Suppressor macrophage (primary cell): ENCODE measurements around the gene RPP14.
"Not testable (repeated sequence)": the region's sequence is repeated elsewhere in the genome, so short reads cannot be mapped to it uniquely, and the experiment has no call there.

Source experiments
- DNase-seq, 4 experiments: peaks; one replicate each; pipeline ENCODE4 v3.0.0-alpha.2; 2020 to 2022

Gene RPP14

DNA sequence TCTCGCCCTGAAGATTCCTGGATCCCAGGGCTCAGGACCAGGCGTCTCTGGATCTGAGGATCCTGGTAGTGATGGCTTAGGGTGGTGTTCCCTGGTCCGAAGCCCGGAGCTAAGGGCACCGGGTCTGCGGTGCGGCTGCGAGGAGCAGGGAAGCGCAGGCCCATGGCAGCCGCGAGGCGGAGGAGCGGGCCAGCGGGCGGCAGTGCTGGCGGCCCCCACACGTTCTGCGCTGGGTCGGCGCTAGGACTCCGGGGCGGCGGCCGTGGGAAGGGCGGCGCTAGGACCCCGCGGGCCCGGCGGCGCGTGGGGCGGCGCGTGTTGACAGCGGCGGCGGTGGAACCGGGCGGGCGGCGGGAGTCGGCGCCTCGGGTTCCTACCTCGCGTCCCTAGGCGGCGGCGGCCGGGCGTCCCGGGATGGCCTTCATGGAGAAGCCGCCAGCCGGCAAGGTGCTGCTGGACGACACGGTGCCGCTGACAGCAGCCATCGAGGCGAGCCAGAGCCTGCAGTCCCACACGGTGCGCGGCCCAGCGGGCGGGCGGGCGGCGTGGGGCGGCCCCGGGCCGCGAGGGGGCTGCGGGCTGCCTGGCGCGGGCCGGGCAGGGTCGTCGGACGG lies 26.6 kb downstream of the RPP14 start, which contains the start of gene PXK:
TSS of gene PXK (plus strand) at position 318 of the 614 bp plus-strand sequence. CDS start at position 415, 97 bp downstream.
- peak; percentile 86 to 95 (median 90) for DNase-seq

DNA sequence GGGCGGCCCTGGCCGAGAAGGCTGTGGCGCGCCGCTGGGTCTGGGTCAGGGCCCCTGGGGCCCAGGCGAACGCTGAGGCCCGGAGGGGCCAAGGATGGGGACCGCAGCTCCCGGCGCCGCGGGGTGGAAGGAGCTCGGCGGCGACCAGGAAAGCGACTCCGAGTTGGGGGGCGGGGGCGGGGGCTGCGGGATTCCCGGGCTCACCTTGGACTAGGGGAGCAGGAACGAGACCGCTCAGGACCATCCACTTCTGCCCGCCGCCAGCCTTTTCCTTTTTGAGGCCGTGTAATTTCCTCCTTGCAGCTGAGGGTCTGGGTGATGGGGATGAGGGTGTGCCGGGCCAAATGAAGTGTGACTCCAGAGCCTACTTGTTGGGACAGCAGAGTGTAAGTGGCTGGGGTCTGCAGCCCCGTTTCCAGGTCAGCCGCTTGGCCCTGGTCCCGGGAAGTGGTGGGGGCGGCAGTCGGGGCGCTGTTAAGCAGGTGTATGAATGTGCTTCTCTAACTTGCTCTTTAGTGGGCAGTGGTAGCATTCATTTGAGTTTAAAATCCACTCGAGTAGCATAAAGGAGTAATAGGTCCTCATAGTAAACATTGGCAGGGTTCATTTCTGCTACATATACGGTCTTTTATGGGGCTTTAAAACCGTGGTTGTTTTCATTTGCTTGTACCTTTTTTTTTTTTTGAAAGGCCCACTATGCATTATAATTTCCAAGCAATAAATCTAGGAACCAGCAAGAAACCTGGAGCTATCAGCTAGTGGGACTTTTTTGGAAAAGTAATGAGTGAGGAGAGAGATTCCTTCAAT lies 27.4 kb downstream of the RPP14 start:
- DNase-seq = peak in 1 of 4 experiments; percentile 33

DNA sequence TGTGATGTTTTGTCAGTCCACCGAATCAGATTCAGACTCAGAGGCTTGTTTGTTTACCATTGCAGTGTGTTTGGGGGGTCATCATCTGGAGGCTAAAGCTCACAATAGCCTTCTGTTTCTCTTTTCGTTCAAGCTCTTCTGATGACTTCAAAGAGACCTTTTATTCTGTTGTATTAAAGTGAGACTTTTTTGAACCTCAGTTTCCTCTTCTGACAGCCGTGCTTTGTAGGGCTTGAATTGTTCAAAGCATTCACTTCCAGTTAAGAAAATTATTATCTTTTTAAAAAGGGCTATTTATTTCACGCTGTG lies 27.9 kb downstream of the RPP14 start:
- DNase-seq = no peak

DNA sequence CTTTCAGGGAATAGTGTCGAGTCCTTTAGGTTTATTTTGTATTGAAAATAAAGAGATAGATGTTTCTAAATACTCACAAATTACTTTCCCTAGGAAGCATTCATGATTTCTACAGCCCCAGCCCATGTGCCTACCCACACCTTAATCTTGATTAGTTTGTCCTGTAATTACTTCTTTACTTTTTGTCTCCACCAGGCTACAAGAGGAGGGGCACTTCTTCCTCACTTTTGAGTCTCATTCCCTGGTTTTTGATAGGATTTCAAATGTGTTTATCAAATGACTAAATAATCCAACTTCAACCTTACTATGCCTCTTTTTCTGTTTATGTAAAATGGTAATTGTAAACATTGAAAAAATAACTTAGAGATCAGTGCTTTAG lies 28.4 kb downstream of the RPP14 start:
- no peak for DNase-seq

DNA sequence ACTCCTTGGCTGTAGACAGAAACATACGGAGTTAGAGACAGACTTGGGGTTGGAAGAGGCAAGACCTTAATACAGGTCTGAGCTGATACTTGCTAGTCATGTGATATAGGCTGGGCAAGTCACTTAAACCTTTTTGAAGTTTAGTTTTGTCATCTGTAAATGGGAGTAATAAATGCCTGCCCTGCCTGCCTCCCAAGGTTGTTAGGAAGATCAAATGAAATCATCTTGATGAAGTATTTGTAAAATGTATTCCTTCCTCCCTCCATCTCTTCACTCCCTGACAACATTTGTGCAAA lies 29.6 kb downstream of the RPP14 start:
- peak in 1 of 4 experiments; percentile 18 for DNase-seq

DNA sequence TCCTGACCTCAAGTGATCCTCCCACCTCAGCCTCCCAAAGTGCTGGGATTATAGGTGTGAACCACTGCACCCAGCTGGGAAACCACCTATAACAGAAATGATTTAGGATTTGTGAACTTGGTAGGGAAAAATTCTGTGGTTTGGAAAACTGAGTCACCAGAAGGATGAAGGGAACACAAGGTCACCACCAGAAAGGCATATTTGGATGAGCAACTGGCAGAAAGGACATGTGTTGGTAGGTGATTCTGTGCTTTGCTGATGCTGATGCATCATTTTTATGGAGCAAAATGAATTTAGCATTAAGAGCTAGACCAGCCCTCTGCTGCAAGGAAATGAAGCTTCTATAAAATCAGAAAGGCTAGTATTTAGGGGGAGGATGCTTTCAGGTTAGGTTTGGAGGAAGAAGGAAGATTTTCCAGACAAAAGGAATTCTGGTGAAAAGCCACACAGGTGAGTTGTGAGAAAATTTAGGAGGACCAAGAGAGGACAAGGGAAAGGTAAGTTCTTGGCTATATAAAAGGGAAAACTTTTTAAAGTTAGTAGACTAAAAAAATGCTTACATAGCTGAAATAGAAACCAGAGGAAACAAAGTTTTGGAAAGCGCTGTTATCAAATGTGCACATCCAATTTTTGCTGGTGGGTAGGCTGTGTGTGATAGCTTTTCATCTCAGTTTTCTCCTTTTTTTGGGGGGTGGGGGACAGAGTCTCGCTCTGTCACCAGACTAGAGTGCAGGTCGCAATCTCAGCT lies 30.3 kb downstream of the RPP14 start:
- DNase-seq = no peak

DNA sequence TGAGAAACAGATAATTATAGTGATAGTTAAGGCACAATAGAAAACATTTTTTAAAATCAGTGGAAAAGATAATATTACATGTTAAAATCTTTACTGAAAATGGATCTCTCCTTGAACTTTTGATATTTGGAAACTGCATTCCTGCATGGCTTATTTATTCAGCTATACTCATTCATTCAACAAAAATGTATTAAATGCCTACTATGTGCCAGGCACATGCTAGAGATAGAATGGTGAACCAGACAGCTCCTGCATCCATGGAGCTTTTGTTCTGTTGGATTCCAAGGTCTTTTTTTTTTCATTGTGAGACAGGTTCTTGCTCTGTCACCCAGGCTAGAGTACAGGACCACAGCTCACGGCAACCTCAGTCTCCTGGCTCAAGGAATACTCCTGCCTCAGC lies 31.1 kb downstream of the RPP14 start:
- no peak for DNase-seq

DNA sequence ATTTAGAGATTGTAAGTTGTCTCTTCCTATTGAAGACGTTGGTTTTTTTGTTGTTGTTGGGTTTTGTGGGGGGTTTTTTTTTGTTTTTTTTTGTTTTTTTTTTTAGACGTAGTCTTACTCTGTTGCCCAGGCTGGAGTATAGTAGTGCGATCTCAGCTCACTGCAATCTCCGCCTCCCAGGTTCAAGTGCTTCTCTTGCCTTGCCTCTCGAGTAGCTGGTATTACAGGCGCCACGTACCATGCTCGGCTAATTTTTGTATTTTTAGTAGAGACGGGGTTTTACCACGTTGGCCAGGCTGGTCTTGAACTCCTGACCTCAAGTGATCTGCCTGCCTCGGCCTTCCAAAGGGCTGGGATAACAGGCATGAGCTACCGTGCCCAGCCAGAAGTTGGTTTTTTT lies 33.1 kb downstream of the RPP14 start:
- DNase-seq = not testable (repeated sequence)

DNA sequence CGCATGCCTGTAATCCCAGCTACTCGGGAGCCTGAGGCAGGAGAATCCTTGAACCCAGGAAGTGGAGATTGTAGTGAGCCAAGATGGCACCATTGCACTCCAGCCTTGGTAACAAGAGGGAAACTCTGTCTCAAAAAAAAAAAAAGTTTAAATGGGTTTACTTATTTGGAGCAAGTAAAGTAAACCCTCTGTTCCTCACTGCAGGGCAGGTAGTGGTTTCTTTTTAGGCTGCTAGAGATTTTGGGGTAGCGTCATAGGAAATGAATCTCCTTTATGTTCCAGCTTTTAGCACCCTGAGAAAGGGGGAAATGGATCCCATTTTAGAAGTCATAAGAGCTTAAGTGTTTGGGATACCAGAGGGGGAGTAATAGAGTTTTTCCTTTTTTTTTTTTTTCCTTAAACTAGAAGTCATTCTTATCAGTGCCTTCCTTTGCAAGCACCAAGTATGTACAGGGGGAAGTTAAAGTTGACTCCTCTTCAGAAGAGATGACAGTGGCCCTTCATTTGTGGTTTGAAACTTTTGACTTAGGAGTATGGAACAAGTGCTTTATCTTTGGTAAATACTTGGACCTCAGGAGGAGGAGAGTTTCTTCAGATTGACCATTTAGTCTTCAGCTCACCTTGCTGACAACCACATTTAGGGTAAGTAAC lies 34.7 kb downstream of the RPP14 start:
- DNase-seq = no peak

DNA sequence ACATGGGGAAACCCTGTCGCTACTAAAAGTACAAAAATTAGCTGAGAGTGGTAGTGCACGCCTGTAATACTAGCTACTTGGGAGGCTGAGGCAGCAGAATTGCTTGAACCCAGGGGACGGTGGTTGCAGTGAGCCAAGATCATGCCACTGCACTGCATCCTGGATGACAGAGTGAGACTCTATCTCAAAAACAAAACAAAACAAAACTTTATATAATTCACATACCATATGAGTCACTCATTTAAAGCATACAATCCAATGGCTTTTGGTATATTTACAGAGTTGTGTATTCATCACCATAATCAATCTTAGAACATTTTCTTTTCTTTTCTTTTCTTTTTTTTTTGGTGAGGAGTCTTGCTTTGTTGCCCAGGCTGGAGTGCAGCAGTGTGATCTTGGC lies 35.3 kb downstream of the RPP14 start:
- DNase-seq = no peak

DNA sequence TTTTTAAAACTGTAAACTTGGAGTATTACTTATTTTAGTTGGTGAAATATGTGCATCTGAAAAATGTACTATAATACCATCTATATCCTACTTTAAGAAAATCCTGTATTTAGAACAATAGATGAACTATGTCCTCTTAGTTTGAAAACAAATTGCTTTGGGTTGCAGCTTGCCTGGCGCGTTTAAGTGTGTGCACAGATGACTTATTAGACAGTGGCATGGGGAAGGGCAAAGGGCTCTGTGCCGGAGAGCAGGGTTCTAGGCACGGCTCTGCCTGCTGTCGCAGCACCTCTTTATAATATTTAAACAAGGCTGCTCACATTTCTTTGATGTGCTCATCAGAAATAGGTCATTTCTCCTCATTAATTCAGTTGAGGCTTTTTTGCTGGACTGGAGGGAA lies 36.6 kb downstream of the RPP14 start:
- DNase-seq = no peak

DNA sequence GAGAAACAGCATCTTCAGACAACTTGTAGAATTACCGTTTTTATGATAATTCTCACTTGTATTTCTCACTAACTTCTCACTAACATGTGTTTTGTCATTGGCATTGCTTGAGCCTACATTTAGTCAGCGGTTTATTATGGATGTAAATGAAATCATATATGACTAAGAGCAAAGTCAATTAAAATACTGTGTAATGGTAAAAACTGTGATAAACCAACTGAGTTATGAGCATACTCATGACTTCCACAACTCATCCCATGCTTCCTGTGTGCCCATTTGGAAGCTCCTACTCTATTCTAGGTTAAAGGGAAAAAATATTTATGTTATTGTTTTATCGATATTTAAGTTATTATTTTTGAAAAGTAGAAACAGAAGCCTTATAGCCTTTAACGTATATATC lies 39.4 kb downstream of the RPP14 start:
- DNase-seq = no peak

DNA sequence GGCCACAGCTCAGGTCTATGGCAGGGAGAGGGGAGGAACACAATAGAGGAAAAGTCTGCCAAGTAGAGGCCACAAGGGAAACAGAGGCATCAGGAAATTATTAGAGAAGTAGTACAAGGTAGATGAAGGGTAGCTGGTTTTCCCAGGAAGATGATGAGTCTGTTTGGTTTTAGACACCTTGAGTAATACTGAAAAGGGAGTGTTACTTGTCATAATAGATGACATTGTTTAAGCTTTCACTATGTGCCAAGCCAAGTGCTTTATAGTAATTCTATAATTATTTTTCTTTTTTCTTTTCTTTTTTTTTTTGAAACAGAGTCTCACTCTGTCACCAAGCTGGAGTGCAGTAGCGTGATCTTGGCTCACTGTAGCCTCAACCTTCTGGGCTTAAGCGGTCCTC lies 40.3 kb downstream of the RPP14 start:
- no peak for DNase-seq

DNA sequence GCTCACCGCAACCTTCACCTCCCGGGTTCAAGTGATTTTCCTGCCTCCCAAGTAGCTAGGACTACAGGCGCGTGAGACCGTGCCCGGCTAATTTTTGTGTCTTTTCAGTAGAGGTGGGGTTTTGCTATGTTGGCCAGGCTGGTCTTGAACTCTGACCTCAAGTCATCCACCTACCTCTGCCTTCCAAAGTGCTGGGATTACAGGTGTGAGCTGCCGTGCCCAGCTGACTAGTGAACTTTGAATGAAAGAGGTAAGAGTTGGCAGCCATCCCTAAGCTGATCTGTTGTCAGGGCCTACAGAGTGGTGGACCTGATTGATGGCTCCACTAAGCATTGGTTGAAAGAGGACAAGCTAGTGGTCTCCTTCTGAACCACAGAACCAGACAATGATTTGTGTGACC lies 41.9 kb downstream of the RPP14 start:
- DNase-seq = no peak

DNA sequence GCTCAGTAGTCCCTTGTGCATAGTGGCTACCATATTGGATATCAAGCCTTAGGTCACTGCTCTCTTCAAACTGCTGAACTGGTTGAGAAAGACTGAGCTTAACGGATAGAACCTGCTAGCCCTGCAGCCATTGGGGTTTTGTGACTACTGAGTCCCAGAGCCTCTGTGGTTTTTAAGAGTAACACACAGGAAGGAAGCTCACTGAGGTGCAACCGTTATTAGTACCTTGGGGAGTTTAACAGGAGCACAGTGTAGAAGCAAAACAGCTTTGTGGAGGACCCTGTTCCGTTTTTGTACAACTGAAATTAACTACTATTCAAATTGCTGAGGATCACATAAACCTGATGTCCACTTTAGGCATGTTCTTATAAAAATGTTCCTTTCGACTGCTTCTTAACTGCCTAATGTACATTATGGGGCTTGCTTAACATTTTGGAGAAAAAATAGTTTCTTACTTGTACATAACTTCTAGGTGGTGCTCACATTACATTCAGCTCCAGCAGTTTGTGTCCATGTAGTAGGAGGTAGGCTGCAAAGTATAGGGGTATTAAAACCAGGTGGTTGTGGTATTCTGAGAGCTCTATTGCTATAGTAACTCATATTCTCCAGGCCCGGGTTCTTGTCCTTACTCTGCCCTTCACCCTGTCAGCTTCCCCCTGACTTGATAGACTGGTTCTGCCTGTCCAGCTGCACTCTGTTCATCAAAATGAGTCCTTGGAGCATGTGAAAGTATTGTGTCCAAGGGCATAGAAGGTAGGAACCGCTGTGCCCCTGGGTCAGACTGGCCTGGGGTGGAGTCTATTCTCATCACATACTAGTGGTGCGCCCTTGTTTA lies 44.0 kb downstream of the RPP14 start:
- peak in 2 of 4 experiments; percentile 25 to 30 for DNase-seq

DNA sequence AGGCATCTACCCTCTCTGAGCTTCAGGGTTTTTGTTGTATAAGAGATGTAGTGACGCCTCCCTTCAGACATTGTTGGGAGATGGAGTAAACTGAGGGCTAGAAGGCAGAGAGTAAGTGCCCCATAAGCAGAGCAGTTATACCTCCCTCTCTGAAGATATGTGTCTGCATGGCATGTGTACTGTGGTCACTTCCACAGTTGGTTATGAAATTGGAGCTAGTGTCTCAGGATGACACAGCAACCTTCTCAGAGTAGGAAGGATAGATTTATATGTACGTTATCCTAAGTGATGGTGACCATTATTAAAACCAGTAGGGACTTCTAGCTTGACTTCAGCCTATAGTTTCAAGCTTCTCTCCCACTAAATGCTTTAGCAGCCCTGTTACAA lies 44.6 kb downstream of the RPP14 start:
- peak; percentile 50 to 81 (median 70) for DNase-seq

DNA sequence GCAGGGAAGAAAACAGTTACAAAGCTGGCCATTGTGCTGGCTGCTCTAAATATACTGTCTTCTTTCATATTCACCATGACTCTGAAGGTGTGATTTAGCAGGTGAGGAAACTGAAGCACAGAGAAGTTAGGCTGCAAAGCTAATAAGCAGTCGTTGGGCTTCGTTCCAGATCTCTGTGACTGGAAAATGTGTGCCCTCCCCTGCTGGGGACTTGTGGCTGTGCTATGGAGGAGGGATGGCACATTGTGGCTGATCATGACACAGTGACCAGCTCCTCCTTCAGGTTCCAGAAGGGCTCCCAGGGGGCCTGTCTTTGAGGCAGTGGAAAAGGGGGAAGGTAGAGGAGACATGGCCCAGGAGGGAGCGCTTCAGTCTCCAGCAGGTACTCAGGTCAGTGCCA lies 45.9 kb downstream of the RPP14 start:
- DNase-seq = peak in 3 of 4 experiments; percentile 42 to 56 (median 45)

DNA sequence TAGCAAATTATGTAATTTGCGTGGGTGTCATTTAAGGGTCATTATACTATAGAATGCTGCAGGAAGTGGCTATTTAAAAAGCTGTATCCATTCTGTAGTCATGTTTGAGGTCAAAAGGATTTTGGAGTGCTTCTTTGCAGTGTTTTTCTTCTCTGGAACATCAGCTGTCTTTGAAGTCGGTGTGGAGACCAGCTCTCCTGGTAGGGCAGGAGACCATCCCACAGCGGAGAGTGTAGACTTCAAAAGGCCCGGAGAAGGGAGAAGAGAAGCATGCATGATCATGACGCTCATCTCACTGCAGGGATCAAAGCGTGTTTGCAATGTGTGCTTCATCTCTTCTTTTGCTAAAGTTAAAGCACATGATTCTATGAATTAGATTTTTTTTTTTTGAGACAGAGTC lies 46.6 kb downstream of the RPP14 start:
- peak in 1 of 4 experiments; percentile 21 for DNase-seq

DNA sequence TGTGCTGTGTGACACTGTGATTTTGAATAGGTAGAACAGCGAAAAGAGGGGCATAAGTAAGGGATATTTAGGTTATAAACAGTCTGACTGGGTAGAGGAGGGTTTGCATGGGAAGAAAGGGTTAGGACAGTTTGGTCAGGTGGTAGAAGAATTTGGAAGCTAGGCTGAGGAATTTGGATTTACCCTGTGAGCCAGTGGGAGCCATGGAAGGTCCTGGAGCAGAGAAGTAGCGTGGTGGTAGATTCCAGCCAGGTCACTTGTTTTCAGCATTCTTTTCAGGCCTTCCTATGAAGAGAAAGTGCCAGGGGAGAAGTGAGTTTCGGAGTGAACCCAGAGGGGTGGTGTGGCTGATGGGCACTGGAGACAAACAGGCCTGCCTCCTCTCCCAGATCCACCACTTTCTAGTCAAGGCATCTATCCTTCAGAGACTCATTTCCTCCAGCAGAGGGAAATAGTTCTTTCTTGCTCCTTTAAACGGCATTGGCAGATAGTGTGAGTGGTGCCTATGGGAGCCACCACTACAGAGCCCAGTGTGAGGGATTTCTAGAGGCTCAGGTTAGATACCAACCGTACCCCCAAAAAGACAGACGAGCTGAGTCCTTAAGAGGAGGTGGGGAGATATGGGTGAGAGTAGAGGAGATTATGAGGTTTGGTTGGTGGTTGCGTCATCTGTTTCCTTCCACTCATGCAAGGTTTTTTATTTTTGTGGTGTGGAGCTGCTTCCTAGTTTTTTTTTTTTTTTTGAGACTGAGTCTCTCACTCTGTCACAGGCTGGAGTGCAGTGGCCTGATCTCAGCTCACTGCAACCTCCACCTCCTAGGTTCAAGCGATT lies 47.9 kb downstream of the RPP14 start:
- DNase-seq = peak; percentile 58 to 85 (median 73)

DNA sequence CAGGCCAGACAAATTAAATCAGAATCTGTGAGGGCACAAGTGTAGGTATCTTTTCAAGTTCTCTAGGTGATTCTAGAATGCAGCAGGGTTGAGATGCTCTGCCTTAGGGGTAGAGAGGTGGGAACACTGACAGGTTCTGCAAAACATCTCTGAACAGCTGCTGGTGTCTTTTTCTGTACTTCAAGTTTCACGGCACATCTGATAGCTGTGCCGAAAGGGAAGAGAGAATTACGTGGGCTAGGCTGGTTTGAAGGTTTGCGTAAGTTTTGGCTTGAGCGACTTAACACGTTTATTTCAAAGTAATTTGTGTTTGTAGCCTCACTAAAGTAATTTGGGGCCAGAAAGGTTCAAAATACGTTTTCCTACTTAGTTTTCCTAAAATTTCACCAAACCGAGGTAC lies 49.1 kb downstream of the RPP14 start:
- DNase-seq = peak; percentile 55 to 81 (median 76)

DNA sequence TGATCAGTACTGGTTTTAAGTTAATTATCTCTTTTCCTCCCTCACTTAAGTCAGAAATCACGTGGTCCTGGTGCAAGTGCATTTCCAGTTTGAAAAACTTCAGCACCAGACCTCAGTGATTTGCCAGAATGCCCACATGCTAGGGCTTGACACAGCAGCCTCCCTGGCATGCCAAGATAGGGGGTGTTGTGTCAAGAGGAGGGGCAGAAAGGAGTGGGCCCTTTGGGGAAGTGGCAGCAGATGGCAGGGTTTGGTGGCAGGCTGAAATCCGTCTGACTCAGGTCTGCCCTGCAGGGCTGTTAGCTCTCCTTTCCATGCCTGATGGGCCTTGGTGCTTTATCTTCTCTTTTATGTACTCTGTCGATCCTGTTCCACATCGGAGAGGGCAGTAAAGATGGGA lies 50.0 kb downstream of the RPP14 start:
- DNase-seq = peak; percentile 77 to 91 (median 83)

DNA sequence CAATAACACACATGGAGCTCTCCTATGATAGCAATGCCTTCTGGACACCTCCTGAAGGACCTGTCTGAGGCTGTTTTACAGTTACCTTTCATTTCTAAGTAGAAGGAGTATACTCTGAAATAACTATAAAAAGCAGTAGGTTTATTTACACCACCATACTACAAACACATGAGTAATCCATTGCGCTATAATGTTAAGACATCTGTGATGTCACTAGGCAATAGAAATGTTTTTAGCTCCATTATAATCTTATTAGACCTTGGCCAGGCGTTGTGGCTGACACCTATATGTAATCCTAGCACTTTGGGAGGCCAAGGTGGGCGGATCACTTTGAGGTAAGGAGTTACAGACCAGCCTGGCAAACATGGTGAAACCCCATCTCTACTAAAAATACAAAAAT lies 51.4 kb downstream of the RPP14 start:
- DNase-seq = no peak
